ENCODE measurements around the gene FARS2. TPM values are rescaled to one million over a fixed set of nuclear protein-coding genes. Genes with fewer than 3 reads are reported as not detected.

The FARS2 gene
- total RNA-seq, 1 experiment from 2014 or later: 13.8 TPM

GRCh38 chr6:5326022-5326641 lies 64.8 kb downstream of the FARS2 start (continued):
- TF ChIP-seq CEBPB (IDR thresholded peaks at IDR 0.05; ENCODE audit: low read depth): no peak
- no peak for TF ChIP-seq ELF1 (IDR thresholded peaks at IDR 0.05; ENCODE audit: borderline replicate concordance, low read depth)
- TF ChIP-seq SIN3A (IDR thresholded peaks at IDR 0.05; ENCODE audit: low read depth): no peak
- TF ChIP-seq MAX (IDR thresholded peaks at IDR 0.05): no peak

- no peaks in the 10 kb centered on the region for H3K4me1 ChIP-seq (ENCODE audit: control insufficient read depth in 1 of 2, insufficient read depth in 2 of 2, low read length in 2 of 2)
- H3K4me2 ChIP-seq (ENCODE audit: low read length): no peak overlapping the region
- no peak overlapping the region for H3K9ac ChIP-seq (ENCODE audit: low read length)
- no peaks in the 10 kb centered on the region for H3K27me3 ChIP-seq (ENCODE audit: insufficient read depth, low read length)
- ChIA-PET CTCF (no interaction called here), POLR2A (no interaction called here), RAD21 (ENCODE audit: low non-redundant PET in 1 of 2, low total read pairs in 2 of 2, uncharacterized antibody in 2 of 2, unreplicated experiment in 2 of 2) (no interaction called here)
- no peak for DNase-seq (ENCODE audit: low read depth, low spot score)
- no peak overlapping the region for H3K4me3 ChIP-seq (replicated peaks in 1 of 2; ENCODE audit: low read depth in 1 of 2, low read length in 2 of 2)
- intact Hi-C loops (cut with micrococcal nuclease): no loop called here
- H2AFZ ChIP-seq (ENCODE audit: low read depth, low read length, poor library complexity, severe bottlenecking): no peak overlapping the region
- H3K9me2 ChIP-seq (ENCODE audit: insufficient read depth): no peaks in the 10 kb centered on the region
- ATAC-seq: no peak
- H3K36me3 ChIP-seq (ENCODE audit: control insufficient read depth in 1 of 2, insufficient read depth in 2 of 2, low read length in 2 of 2): no peaks in the 10 kb centered on the region
- H3K9me3 ChIP-seq (ENCODE audit: control insufficient read depth in 1 of 2, insufficient read depth in 1 of 2, low read depth in 1 of 2, low read length in 2 of 2): no peaks in the 10 kb centered on the region
- no peak overlapping the region for H3K27ac ChIP-seq (ENCODE audit: low read depth, low read length)
- no TSS peak for BruUV-seq (replicated peaks)
- TF ChIP-seq ZBTB33 (IDR thresholded peaks at IDR 0.05; ENCODE audit: extremely low read depth, insufficient replicate concordance, low read length) (no peak), JUND (IDR thresholded peaks at IDR 0.05) (no peak), MAX (IDR thresholded peaks at IDR 0.05) (no peak), CTCF (IDR thresholded peaks at IDR 0.05 in 2 of 3, conservative IDR thresholded peaks at IDR 0.05 in 1 of 3; ENCODE audit: borderline replicate concordance in 1 of 3, insufficient read depth in 1 of 3, low read depth in 2 of 3, low read length in 2 of 3) (no peak)
- H3K79me2 ChIP-seq (ENCODE audit: insufficient read depth, low read length): no peaks in the 10 kb centered on the region
- no peaks in the 10 kb centered on the region for H4K20me1 ChIP-seq (ENCODE audit: insufficient read depth)
Measured at GRCh38 chr6:5328800-5329199, 67.5 kb downstream of the FARS2 start.

Data from HCT116 (cell line).